Activated CD8-positive, alpha-beta memory T cell treated with anti-CD3 and anti-CD28 coated beads for 48 hours (primary cell): ENCODE data around the gene RNF175.

Source experiments
- DNase-seq, 3 experiments: peaks; one replicate each; pipeline ENCODE4 v3.0.0-alpha.2; 2020; ENCODE audit warnings: low read depth in 2 of 3, low spot score in 2 of 3

RNF175 gene

DNA sequence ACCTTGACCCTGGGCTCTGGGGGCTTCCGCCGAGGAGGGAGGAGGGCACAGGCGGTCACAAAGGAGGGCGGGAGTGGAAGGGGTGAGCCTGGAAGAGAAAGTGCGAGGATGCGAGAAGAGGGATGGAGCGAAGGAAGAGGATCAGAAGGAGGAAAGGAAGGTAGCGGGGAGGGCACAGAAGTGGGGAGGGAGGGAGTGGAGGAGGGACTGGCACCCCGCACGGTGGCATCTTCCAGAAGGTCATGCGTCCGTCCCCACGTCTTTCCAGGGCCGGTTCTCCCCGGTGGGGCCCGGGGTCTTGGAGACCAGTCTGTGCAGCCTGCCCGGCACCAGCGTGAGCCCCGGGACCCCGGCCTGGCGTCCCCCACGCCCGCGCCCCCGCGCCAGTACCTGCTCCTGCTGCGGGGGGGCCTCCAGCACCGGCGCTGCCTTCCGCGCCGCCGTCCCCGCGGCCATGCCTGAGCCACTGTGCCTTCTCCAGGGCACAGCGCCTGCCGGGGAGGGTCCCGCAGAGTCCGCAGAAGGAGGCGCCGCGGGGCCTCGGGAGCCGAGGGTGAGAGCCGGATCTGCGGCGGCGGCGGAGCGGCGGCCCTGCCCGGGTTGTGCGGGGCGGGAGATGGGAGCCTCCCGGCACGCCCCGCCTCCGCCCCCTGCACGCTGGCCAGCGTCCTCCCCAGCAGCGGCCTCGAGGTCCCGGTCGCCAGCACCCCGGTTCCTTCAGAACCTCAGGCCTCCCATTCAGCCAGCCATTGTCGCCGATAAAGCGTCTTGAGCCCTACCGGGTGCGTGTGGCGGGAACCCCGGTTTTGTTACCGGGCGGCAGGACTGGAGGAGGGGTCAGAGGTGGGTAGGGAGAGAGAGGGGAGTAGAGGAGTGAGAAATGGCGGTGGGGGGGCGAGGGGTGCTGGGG, at the start of gene RNF175:
RNF175 (minus strand) TSS at position 618 of the 910 bp plus-strand sequence; CDS start at position 456, 162 bp downstream.
- DNase-seq, result no peak

DNA sequence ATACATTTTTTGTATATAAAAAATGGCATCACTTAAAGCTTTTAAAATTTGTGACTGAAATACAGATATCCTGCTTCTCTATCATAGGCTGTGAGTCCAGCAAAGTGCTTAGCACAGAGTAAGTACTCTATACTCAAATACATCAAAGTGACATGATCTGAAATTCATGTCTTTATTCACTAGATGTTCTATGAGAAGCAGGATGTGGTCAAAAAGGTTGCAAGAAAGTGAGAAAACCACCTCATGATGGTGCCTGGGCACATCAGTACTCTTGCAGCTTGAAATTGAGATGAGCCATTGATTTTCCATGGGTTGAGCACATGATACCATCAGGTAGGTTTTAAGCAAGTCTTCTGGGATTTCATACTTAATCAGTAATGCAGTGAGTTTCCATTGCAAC, 49.5 kb upstream of the RNF175 start:
- no peak for DNase-seq

DNA sequence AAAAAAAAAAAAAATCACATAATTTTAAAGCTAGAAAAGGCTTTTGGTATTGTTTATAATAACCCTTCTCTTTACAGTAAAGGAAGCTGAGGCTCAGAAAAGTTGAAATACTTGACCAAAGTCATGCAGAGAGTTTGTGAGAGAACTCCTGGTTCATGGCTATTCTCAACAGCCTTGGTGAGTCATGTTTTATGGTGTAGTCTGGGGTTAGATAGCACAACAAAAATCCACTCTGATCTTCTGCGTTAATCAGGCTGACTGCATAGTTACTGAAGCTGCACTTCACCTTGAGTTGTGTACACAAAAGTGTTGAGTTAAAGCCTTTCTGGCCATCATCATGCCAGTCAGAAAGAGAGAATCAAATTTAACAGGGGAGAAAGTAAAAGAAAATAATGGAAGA, 48.4 kb upstream of the RNF175 start:
- no peak for DNase-seq

DNA sequence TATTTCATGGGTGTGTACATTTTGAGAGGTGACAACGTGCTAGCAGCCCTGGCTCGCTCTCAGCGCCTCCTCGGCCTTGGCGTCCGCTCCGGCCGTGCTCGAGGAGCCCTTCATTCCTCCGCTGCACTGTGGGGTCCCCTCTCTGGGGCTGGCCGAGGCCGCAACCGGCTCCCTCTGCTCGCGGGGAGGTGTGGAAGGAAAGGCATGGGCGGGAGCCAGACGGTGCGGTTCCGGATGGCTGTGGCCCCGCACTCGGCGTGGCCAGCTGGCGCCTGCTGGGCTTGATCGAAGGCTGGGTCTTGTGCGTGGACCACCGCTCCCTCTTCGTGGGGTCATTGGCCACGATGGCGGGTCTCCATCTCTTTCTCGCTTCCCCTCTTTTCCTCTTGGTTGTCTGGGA, 46.2 kb upstream of the RNF175 start:
- DNase-seq, result no peak

DNA sequence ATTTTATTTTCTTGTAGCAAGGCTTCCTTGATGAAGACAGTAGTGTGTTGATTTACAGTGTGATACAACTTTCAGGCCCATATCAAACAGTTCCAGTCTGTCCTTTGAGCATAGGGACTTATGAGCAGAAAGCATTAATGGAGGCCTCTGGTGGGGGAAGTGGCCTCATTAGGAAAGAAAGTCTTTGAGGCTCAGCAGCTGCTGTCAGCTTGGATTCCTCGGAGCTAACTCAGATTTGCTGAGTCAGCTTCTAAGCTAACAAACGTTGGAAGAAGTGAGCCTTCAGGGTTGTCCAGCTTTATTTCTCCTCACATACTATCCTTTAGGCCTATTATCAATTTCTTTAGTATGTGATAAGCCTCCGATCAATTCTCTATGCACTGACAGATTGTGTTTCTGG, 44.9 kb upstream of the RNF175 start:
- no peak for DNase-seq

DNA sequence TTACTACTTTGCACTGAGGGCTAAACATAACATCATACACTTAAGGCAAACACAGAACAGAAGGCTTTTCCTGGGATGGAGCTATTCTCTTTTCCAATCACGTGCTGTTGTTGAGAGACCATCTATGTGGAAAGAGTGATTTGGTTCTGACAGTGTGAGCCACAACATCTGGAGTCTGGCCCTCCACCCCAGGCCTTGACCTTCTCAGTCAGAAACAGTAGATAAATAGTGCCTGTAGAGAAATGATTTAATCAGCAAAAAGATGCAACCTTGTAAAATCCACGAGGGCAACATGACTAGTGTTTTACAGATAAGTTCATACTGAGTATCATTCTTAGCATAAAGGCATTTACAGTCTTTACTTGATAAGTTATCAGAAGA, 39.9 kb upstream of the RNF175 start:
- no peak for DNase-seq

DNA sequence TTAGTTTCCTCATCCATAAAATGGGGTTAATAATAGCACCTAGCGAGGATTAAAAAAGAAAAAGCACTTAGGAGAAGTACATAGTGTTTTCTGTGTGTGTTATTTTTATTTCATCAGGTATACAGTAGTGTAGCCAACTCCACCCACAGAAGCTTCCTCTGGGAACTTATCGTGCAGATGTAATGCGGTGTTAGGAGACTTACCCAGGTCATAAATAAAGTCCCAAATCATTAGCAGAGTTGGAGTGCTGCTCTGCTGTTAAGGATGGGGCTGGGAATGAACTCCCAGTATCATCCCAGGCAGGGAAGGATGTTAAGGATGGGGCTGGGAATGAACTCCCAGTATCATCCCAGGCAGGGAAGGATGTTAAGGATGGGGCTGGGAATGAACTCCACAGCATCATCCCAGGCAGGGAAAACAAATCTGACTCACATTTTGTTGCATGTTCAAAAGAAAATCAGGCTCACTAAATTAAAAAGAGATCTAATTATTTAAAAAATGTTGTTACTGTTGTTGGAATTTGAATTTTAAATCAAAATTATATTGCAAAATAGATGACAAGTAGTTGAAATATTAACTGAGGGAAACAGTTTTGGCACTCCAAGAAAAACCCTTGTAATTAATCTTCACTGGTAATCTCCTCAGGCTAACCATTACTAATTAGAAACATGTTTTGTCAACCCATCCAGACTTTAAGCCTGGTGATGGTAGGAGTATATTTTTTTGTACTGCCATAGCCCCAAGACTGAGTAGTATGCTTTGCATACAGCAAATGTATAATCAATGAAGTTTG, 39.3 kb upstream of the RNF175 start:
- DNase-seq, result no peak

DNA sequence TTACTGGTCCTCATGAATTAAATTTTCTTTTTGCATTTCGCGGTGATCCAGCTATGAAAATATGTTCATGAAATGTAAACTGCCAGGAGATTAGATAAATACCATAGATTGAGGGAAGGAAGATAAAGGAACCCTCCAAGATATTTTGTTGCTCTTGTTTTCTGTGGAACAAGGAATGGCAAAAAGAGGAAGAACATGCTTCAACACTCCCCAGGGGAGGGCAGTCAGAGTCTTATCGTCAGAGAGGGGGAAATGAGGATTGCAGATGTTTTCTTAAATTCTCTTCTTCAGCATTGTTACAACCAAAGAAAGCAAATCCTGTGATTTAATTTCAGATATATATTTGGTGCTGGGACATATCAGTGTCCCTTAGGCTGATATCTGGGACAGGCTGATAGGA, 38.6 kb upstream of the RNF175 start:
- no peak for DNase-seq

DNA sequence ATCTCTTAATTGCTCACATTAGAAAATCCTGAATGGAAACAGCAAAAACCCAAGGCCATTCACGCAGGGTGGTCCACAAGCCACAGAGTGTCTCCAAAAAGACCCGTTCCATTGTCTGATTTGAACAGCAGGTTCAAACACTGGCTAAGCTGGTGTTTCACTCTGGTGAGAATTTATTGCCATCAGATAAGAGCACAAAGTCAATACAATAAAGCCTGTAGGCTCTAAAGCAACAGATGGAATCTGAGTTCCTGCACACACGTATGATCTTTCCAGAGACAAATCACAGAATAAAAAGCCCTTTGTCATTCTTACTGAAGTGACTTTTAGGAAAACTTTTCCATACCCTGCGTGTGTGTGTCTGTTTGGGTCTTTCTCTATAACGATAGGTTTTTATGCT, 34.2 kb upstream of the RNF175 start:
- DNase-seq, result no peak

DNA sequence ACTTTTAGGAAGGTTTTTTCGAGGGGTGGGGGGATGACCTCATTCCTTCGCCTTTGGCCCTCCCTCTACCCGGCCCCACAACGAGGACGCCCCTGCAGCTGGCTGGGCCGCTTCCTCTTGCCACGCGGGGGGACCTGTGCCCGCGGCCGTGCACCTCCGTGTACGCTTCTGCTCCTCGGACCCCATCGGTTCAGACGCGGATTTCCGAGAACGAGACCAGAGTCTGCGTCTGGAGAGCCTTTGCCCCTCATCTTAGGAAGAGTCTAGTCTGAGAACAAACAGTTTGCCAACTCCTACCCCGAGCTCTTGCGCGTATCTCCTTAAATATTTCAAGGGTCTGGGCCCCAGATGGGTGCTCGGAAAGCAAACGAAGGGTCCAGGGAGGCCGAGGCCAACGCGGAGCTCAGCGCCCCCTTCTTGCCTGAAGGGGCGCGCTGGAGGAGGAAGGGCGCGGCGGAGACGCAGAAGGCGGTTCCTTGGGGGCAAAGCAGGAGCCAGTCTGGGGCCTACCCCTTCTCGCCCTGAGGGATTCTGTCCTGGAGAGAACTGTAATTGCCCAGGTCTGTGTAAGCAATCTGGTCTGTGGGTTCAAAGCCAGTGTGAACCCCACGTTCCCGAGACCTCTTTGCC, 32.9 kb upstream of the RNF175 start:
- no peak for DNase-seq

DNA sequence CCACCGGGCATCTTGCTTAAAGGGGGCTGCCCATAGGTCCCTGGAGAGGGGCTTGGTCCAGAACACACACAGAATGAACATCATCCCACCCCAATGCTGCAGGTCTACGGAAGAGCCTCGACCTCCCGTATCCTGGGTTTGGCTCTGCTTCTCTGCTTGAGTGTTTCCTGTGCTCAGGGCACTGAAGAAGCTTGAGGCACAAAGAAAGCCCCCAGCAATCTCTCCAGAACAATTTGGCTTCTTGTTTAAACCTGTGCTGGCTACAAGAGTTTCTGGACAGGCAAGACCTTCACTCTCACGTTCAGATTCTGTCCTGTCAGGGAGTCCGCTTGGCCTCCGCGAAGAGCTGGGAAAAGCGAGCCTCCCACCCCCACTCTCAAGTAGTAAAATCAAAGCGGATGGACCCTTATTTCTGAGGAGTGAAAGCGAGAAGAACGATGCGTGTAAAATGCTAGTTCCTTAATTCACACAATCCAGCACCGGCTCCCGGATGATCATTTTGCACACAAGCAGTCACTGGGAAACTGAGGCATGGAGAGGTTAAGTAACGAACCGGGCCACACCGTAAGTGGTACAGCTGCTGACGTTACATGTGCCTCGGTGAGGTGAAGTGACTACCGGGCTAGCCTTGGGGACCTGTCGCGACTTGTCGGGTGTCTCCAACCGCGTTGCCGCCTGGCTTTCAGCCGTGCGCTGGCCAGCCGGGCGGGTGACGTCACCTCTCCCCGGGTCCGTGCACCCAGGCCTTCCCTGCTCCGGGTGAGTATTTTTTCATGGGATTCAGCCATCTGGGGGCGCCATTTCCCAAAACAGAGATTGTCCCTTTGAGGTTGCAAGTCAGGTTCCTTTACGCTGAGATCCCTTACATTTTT, 32.2 kb upstream of the RNF175 start:
- DNase-seq, result peak in 1 of 3 experiments; percentile 16

DNA sequence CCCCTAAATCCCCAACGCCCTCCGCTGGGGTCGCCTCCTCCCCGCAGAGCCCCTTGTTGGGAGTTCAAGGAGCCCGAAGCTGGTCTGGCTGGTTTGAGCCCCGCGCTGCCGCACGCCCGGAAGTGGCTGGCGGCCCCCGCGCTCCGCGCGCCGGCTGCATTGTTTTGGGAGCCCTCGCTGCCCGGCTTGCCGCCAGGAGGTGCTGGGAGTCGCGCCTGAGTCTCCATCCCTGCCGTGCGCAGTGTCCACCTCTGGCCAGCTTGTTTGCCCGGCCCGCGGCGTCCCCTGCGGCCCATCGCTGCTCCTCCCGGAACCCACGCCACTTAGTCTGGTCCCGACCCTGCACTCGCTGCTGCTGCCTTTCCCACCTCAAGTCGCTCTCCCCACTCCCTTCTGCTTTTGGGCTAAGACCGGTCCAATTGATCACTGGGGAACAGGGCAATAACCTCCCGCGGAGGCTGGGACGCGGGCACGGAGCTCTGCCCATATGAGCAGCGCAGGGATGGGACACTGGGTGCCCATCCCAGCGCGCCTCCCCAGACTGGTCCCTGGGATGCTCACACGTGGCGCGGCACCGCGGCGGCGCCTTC, 31.2 kb upstream of the RNF175 start:
- no peak for DNase-seq

DNA sequence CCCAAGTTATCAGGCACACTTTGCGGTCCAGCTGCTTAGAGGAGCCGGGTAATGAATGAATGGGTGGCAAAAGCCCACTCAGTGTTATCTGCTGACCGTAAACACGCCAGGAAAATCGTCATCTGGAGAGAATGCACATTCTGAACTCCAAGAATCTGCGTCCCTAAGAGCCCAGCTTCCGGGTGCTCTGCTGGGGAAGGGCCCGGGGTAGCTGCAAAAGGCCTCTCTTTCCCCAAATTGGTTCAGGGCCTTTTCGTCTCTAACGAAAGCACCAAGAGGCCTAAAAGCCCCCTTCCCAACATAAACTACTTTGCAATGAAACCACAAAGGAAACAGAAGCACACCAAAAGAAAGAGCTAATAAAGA, 30.7 kb upstream of the RNF175 start:
- DNase-seq, result no peak

DNA sequence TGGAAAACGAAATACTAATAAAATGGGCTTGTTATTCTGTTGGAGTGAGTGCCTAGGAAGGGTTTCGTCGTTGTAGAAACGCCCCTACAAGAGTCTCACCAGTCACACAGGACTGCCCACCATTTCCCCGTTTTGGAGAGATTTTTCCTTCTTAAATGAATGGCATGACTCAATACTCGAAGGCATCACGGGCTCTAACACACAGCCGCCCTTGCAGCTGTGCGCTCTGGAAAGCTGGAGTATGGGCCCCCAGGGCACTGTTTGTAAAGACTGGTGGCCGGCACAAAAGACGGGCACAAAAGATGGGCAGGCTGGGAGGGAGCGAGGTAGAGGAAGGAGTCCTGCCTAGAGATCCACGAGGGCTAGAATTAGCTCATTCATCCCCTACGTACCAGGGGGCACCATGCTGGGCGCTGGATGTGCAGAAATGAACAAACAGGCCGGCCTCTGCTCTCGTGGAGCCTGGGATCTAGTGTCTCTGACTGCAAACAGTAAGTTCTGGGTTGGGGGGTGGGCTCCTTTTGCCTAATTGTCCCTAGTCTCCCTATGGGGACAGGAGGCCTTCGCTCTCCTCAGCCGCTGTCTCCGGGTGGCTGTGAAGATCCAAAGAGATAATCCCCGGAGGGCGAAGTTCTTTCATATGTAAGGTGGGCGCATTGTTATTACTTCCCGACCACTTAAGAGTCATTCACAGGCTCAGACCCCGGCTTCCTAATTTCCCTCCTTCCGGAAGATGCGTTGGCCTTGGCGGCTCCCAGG, 30.1 kb upstream of the RNF175 start:
- DNase-seq, result no peak

DNA sequence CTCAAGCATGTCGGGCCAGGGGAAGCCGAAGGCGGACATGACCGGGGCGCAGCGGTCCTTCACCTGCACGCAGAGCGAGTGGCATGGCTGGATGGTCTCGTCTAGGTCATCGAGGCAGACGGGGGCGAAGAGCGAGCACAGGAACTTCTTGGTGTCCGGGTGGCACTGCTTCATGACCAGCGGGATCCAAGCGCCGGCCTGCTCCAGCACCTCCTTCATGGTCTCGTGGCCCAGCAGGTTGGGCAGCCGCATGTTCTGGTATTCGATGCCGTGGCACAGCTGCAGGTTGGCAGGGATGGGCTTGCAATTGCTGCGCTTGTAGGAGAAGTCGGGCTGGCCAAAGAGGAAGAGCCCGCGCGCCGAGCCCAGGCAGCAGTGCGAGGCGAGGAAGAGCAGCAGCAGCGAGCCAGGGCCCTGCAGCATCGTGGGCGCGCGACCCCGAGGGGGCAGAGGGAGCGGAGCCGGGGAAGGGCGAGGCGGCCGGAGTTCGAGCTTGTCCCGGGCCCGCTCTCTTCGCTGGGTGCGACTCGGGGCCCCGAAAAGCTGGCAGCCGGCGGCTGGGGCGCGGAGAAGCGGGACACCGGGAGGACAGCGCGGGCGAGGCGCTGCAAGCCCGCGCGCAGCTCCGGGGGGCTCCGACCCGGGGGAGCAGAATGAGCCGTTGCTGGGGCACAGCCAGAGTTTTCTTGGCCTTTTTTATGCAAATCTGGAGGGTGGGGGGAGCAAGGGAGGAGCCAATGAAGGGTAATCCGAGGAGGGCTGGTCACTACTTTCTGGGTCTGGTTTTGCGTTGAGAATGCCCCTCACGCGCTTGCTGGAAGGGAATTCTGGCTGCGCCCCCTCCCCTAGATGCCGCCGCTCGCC, 28.8 kb upstream of the RNF175 start, which contains the start of gene SFRP2:
SFRP2 (minus strand) TSS at position 671 of the 864 bp plus-strand sequence; CDS start at position 423, 248 bp downstream.
- no peak for DNase-seq

DNA sequence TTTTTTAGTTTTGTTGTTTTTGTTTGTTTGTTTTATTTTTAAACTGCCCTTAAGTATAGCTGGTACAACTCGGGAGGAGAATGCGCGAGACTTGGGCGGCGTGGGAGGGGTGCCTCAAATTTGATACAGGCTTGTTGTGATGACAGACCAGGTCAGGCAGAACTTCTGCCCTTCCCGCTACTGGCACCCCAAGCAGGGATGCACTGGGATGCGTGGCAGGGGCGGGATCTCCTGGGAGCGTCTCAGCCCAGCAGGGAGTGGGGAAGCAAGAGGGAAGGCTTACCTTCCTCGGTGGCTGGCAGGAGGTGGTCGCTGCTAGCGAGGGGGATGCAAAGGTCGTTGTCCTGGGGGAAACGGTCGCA, 28.2 kb upstream of the RNF175 start:
- no peak for DNase-seq

DNA sequence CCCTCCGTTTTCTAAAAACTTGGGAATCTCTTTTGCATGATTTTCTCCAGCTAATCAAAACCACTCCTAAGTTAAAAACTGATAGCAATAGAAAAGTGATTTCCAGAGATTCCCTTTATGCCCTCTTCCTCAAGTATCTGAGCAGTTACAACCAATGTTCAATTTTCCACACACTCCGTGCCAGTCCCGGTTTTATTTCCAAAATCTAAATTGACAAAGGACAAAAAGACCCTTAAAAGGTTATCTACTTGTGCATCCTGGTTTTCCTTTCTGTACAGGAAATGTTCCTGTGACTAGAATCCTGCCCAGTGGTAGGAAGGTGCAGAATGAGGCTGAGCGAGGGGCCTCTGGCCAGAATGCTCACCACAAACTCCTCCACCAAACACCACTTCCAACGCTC, 27.8 kb upstream of the RNF175 start:
- DNase-seq, result no peak

DNA sequence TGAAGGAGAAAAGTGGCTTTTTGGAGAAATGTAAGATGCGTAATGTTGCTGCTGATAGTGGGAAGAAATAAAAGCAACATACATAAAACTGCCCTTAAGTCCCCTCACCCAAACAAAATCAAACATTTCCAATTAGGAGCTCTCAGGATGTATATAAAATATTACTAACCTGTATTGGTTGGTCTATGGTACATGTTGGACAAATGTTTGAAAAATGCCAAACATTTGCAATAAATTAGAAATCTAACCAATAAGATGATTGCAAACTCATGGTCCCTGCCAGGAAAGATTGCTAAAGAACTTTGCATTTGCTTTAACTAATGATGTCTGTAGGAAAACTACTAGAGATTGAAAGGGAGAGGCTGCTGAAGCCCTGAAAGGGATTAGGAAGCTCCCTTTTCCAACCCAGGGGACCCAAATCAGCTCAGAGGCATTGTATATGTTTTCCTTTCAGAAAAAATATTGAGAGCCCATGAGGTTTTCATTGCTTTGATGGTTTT, 27.3 kb upstream of the RNF175 start:
- no peak for DNase-seq
